Activated naive CD8-positive, alpha-beta T cell treated with anti-CD3 and anti-CD28 coated beads, Interleukin-2, amount 50 U/mL, for 16 hours (primary cell): ENCODE data around the gene FADS2.

Experiments used
- DNase-seq: peaks from one replicate; pipeline ENCODE4 v3.0.0-alpha.2; 2020; ENCODE audit warnings: low read depth, low spot score

FADS2 gene

GRCh38 chr11:61795876-61796526 is 32.1 kb upstream of the FADS2 start:
- no peak for DNase-seq

- DNase-seq: no peak
These were observed 30.7 kb upstream of the FADS2 start for GRCh38 chr11:61797263-61797944.

- no peak for DNase-seq
These were observed 28.3 kb upstream of the FADS2 start for GRCh38 chr11:61799665-61800284.

GRCh38 chr11:61800331-61801281 is 27.5 kb upstream of the FADS2 start:
- no peak for DNase-seq

GRCh38 chr11:61802605-61803004 is 25.5 kb upstream of the FADS2 start:
- DNase-seq: no peak

DNA sequence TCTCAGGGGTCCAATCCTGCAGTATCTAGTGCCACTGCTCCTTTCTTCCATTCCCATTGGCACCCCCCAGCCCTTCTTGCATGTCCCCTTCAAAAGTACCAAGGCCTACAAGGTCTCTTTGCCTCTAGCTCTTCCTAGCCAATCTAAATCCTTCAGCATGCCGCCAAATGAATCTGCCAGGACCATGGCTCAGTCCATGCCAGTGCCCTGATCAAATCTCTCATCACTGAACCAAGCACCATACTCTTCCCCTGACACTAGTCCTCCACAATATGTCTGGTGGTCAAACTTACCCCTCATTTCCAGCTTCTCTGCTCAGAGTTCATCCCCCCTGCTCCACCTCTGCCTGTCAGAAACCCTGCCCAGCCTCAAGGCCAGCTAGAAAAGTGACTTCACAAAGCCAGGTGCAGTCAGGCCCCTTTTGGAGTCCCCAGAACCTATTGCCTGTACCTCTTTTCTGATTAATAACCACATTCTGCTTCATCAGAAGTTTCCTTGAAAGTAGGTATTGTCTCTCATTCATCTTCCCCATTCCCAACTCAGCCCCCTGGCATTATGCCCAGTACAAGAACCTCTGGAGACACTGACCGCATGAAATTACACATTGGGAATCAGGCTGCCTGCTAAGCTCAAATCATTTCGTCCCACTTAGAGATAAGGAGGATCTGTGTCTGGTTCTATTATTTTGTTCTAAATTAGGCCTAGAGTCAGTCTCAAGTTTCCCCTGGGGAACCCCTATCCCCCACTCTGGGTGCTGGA is 24.0 kb upstream of the FADS2 start:
- DNase-seq: no peak

- DNase-seq: no peak
These were observed 23.0 kb upstream of the FADS2 start for GRCh38 chr11:61805146-61805545.

DNA sequence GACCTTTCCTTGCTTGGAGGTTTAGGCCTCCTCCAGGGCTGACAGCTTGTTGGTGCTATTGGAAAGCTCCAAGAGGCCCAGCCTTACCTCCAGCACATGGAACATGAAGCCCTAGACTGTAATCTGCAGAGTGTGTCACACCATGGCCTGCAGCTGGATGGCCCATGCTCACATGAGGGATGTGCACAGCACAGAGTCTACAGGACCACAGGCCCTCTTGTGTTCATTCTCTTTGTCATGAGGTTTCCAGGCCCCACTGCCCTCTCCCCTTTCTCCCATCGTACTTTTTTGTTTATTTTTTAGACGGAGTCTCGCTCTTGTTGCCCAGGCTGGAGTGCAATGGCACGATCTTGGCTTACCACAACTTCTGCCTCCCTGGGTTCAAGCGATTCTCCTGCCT is 21.3 kb upstream of the FADS2 start:
- no peak for DNase-seq

DNA sequence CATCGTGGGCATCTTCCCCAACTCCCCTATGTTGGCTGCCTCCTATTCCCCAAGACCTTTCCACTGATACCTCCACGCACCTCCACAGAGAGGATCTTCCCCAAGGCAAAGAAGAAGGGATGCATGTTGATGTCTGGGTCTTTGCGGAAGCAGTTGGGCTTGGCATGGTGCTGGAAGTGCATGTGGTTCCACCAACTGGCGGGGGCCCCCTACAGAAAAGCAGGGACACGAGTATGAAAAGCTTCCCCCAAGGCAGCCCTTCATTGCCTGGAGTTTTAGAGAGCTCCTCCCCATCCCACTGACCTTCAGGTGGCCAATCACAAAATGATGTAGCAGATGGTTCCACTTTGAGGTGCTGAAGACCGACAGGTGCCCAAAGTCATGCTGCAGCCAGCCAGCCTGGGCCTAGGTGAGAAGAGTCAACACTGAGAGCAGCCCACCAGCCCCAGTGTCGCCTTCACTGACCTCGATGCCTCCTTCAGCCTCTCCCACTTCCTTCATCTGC is 17.4 kb upstream of the FADS2 start:
- DNase-seq: no peak

DNA sequence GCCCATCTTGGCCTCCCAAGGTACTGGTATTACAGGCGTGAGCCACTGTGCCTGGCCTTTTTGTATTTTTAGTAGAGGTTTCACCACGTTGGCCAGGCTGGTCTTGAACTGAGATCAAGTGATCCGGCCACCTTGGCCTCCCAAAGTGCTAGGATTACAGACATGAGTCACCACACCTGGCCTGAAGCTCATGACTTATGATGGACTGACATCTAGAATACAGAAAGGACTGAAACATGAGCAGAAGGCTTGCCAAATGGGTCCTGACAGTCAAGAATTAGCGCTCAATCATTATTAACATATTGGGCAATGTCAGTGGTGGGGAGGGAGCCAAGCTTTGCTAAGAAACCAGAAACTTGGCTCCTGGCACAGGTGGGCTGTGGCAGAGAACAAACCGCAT is 16.3 kb upstream of the FADS2 start:
- no peak for DNase-seq

GRCh38 chr11:61812736-61813411 is 15.2 kb upstream of the FADS2 start:
- no peak for DNase-seq

DNA sequence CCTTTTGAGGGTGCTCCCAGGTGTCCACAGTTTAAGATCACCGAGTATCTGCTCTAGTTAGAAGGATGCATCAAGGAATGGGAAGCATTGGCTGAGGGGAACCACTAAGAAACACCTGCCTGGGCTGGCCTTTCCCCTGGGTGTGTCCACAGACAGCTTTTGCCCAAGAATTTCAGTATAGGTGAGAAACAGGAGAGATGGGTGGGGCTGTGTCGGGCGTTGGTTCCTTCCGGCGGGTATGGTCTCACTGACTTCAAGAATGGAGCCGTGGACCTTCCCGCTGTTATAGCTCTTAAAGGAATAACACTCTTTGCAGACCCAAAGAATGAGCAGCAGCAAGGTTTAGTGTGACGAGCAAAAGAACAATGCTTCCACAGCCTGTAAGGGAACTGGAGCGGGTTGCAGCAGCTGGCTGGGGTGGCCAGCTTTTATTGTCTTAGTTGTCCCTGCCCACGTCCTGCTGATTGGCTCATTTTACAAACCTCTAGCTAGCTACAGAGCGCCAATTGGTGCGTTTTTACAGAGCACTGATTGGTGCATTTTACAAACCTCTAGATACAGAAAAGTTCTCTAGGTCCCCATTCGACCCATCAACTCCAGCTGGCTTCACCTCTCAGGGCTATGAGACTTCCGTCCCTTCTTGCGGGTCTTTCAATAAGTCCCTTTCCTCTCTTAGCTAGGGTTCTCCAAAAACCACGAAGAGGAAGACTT is 13.7 kb upstream of the FADS2 start:
- DNase-seq: no peak

DNA sequence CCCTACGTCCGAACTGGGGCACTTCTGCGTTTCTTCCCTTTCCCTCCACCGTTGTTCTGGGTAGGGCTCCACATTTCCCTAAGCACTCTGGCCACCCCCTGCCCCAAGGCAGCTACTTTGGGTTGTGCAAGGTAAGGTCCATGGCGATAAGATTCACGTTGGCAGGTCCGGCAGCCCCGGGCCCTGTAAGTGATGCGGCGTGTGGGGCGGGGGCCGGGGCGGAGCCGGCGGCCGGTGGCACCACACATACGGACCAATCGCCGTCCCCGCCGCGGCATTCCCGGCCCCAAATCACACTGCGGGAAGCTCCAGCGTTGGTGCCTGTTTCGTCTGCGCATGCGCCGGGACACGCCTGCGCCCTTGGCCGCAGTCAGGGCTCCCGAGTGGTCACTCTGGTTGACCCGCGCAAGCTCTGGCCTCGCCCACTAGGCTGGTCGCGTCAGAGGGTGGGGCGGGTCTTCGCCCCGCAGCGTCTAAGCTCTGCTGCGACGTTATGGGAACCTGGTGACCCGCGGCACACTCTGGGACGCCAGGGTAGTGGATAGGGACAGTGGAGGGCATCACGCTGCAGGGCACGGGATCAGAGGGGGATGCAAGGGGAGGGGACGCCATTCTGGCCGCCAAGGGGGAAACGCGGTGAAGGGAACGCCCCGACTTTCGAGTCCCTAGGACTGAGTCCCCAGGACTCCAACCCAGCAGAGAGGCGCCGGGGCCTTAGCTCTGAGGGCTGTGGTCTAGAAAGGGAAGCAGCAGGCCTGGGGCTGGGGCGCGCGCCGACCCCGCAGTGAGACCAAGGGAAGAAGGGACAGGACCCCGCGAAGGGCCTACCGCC is 12.9 kb upstream of the FADS2 start:
- DNase-seq: no peak

DNA sequence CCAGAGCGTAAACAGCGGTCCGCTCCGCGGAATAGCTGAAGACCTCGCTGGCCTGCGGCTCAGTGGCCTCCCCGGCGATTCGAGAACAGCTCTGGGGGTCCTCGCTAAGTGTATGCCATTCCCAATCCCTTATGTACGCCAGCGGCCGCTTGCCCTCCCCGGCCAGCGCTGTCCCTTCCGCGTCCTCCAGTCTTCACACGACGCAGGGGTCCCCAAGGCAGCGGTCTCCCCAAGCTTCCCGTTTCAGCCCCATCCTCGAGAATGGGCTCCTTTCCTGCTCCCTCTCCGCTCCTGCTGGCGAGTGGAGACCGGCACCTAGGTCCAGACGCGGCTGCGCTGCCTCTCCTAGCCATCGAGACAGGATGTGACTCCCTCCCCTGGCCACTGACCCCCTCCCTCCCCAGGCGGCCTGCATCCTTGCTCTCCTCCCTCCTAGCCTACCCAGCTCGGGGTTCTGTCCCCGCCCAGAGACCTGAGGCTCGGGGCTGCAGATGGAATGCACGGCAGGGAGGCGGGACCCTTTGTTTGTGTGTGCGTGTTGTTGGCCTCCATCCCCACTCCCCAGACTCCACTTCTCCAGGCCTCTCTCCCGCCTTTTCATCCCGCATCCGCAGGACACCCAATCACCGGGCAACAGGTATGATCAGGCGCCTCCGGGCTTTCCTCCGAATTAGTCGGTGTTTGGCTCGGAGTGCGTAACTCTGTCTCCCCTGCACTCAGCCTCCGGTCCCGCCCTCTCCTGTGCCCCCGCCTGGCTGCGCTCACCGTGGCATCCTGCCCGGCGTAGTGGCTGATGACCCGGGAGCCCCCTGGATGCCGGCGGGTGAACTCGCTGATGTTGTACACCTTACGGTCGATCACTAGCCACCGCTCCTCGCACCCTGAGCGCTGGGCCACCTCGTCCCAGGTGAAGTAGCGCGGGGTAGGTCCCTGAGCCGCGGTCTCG is 12.0 kb upstream of the FADS2 start:
- DNase-seq: no peak

DNA sequence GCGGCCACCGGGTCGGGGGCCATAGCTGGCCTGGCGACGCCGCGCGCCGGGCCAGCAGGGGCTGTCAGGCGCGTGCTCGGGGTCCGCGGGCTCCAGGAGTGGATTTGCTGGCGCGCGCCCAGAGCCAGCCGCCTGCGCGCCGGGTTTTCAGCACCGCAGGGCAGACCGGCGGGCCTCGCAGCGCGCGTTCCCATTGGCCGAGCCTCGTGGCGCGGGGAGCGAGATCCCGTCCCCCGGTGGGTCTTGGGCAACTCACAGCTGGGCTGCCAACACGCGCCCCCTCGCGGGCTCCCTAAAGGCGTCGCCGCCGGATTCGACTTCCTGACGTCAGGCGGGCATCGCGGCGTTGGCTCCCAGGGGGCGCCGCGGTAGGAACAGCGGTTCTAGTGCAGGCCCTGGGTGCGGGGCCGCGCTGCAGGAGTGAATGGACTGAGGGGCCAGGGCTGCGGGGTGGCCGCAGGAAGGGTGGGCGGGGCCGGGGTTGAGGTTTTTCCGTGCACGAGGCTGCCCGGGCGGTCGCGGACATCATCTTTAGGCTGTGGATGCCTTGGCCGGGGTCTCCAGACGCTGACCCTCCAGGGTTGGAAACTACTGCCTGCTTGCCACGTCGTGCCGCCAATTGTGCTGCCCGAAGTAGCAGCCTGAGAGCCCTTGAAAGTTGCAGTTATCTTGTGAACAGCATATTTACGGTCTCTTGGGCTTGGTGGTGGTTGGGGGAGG is 11.2 kb upstream of the FADS2 start, which contains the start of gene FADS1:
FADS1 (minus strand) TSS at position 268 of the 720 bp plus-strand sequence; CDS start at position 194, 74 bp downstream.
- peak; percentile 44 for DNase-seq

DNA sequence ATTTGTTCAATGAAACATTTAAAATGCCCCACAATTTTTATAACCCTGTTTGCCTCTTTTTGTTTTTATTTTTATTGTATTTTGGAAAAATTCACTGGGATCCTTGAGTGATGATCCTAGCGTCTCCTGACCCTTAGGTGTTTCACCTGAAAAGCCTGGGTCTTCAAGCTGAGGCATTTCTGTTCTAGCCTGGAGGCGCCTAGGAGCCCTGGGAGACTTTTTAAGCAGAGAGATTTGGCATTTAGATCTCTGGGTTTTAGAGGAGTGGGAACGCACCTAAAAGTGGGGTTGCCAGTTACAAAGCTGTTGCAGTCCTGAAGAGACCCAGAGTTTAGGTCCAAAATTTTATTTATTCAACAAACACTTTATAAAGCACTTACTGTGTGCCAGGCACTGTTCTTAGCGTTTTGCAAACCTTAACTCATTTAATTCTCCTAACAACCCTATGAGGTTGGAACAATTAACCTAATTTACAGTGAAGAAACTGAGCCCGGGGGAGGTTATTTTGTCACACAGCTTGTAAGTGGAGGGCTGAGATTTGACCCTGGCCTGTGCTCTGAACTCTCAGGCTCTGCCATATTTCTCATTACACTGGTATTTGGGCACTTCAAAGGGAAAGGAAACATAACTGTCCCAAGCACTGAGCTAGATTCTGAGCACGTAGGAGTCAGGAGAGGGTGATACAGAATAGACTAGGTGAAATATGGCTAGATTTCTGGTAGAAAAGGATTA is 10.5 kb upstream of the FADS2 start:
- DNase-seq: no peak
